Fibroblast of upper back skin (primary cell): ENCODE data around the gene KCNK1.

Source experiments
- DNase-seq: peaks from one replicate; pipeline ENCODE4 v3.0.0-alpha.2; 2013

Gene KCNK1

DNA sequence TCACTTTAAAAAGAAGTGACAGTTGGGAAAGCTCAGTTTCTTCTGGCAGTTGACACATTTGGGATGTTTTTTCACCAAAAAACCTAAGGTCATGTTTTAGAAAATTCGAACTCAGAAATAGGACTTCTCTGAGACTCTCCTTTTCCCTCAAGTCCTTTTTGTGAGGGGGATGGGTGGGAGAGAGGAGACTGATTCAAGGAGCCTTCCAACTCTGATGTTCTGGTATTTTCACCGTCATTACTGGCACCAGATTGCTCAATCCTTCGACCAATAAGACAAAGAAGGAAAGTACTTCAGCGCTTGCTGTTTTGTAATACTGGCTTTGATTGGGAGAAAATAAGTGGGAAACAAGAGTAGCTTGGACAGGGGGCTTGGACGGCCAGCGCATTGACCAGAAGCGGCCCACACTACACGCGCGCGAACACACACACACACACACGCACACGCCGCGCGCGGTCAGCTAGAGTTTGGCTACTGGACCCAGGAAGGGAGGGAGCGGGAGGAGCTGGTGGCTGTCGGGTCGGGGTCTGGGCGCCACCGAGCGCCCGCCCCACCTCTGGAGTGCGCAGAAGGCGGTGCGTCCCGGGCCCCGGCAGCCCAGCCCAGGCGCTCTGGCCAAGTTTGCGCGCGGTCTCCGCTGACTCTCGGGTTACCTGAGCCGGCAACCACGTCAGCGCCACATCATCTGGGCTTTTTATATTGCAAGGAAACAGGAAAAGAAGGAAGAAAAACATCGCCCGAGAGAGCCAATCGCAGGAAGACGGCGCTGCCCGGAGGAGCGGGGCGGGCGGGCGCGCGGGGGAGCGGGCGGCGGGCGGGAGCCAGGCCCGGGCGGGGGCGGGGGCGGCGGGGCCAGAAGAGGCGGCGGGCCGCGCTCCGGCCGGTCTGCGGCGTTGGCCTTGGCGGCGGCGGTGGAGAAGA, at the start of gene KCNK1:
KCNK1 (plus strand) TSS at position 855 of the 921 bp plus-strand sequence; CDS start at position 921, 66 bp downstream.
- peak; percentile 85 for DNase-seq

DNA sequence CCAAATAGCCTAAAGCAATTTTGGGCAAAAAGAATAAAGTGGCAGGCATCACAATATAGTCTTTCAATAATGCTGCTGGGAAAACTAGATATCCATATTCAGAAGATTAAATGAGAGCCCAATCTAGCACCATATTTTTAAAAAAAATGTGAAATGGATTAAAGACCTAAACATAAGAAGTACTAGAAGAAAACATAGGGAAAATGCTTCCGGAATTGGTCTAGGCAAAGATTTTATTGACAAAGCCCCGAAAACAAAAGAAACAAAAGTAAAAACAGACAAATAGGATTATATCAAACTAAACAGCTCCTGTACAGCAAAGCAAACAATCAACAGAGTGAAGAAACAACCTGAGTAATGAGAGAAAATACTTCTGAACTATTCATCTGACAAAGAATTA, 48.6 kb upstream of the KCNK1 start:
- no peak for DNase-seq

DNA sequence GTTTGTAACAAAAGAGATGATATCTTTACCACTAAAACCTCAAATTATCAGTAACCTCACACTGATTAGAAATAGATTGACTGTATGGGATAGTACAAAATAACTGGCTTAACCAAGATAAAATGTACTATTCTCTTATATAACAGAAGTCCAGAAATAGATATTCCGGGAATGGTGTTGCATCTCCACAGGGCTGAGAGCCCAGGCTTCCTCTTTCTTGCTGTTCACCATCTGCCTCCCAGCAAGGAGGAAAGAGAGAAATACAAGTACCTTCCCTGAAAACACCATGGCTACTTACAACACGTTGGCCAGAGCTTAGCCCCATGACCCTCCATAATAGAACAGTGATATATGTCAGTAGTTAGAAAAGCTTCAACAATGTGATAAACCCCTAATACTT, 47.0 kb upstream of the KCNK1 start:
- DNase-seq: no peak

DNA sequence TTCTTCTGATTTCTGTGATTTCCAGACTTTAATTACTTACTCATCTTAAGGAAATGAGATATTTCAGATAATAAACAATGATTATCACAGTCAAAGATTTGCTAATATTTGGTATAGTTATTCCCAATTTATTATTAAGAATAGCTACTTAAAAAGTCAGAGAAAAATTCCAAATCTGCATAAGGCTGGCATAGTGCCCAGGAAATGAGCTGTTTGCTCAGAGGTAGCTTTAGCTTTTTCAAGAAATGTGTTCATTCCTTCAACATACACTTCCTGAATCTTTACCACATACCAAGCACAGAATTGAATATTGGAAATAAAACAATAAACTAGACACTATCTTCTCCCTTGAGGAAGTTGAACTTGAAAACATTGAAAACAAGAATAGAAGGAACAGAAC, 44.3 kb upstream of the KCNK1 start:
- DNase-seq: peak; percentile 47

DNA sequence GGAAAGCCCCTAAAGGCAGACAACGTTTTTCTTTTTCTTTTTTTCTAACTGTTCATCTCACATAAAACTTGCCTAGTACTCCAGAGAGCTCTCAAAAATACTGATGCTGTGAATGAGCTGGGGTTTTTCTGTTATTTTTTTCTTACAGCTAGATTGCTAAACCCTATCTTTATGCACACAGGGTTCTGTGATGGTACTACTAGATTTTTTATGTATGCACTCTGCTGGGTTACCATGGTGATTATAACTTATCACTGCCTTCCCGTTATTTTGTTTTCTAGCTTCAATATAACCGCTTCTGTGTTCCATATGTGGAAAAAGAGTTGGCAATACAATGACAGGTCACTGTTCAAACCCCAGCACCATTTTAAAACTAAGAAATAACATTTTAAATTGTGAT, 43.7 kb upstream of the KCNK1 start:
- DNase-seq: no peak

DNA sequence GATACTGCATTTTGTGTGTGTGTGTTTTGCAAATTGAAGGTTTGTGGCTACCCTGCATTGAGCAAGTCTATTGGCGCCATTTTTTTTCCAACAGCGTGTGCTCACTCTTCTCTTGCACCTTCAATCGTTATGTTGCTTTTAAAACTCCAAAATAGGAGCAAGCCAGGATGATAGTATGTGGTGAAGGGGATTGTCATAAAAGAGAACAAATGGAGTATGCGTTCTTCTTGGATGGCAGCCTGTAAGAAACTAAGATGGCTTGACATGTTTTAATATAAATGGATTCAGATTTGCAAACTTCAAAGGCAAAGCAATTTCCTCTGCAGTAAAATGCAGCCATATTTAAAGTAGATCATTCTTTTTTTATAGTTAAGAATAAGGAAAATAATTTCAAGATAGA, 43.2 kb upstream of the KCNK1 start:
- no peak for DNase-seq

DNA sequence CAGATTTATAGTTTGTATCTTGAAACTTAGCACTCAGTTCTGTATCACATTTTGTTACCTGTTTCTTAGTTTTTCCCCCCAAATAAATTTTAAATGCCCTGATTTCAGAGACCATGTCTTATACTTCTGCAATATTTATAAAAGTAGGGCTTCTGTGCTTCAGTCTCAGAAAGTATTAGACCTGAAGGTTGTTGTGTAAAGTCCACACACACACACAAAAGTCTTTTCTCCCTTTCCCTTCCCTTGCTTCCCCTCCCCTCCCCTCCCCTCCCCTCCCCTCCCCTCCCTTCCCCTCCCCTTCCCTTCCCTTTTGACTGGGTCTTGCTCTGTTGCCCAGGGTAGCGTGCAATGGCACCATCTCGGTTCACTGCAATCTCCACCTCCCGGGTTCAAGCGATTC, 41.0 kb upstream of the KCNK1 start:
- DNase-seq: no peak

DNA sequence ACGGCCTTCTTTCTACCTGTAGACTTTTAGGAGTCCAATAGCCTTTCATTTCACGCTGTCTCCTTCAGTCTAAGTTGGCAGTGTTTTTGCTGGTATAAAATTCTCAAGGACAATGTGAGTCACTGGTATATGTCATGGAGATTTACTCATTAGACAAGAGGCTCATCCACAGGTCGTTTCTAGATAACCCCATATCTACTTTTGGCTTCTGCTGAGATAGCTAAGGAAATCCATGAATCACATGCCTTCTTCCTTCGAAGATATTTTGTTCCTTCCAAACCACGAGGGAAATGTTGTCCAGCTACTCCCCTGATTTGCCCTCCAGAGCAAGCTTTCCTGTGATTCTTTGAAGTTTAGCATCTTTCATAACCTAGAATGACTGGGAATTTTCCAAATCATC, 38.5 kb upstream of the KCNK1 start:
- DNase-seq: no peak

DNA sequence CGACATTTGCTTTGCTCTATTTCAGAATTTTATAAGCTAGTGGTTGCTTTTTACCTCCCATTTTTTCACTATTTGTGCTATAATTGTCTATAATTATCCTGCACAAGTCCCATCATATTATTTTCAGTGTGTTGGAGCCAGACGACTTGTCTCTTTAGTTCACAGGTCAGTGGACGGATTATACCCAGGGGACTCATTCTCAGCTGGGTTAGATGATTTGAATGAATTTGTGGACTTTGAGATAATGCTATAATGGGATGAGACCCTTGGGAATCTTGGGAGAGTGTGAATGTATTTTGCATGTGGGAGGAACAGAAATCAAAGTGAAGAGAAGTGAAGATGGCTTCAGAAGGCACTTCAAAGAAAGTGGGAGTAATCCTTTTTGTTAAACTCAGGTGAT, 31.5 kb upstream of the KCNK1 start:
- DNase-seq: no peak

DNA sequence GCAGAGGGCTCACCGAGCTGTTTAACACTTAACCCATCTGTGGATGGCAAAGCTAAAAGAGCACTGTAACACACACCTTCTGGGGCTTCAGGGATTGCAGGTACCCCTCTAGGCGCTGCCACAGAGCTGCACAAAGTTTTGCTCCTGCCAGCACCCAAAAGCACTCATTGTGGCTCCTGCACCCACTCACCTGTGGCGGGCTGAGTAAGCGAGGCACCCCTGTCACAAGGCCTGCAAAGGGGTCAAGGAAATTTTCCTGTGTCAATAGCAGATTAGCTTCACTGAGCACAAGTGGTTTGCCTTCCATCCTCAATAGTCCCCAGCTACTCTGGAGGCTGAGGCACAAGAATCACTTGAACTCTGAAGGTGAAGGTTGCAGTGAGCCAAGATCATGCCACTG, 29.5 kb upstream of the KCNK1 start:
- DNase-seq: no peak

DNA sequence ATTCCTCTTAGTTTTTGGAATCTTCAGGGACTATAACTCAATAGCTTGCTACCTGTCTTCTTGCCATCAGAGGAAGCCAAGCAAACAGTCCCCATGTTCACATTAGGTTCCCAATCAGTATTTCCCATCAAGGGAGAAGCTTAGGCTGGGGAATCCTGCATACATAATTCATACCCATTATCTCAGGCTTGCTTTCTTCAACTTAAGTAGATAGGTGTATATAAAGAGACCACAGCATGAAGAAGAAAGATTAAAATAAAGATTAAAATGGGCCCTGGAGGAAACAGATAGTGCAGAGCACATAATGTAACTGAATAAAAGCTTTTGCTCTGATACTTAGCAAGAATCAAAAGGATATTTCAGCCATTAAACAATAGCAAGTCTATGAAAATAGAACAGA, 29.0 kb upstream of the KCNK1 start:
- no peak for DNase-seq

DNA sequence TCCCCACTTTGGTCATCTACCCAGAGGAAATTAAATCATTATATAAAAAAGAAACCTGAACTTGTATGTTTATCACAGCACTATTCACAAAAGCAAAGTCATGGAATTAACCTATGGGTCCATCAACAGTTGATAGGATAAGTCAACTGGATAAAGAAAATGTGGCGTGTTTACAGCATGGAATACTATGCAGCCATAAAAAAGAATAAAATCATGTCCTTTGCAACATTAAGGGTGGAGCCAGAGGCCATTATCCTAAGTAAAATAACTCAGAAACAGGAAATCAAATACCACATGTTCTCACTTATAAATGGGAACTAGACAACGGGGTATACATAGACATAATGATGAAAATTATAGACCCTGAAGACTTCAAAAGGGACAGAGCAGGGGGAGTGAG, 27.6 kb upstream of the KCNK1 start:
- DNase-seq: no peak

DNA sequence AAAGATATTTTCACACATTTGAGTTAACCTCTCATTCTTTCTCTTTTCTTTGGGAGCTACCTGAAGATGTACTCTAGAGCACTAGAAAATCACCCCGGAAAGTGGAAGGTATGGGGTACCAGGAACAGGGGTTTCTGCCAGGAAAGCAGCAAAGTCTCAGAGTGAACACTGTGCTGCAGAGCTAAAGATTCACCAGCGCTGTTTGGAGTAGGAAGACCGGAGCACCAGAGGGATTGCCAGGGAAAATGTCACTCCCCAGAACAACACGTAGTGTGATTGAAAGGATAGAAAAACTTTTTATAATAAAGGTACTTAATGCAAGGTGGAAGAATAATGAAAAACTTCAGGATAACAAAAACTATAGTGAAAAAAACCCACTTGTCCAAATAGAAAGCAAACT, 26.7 kb upstream of the KCNK1 start:
- no peak for DNase-seq

DNA sequence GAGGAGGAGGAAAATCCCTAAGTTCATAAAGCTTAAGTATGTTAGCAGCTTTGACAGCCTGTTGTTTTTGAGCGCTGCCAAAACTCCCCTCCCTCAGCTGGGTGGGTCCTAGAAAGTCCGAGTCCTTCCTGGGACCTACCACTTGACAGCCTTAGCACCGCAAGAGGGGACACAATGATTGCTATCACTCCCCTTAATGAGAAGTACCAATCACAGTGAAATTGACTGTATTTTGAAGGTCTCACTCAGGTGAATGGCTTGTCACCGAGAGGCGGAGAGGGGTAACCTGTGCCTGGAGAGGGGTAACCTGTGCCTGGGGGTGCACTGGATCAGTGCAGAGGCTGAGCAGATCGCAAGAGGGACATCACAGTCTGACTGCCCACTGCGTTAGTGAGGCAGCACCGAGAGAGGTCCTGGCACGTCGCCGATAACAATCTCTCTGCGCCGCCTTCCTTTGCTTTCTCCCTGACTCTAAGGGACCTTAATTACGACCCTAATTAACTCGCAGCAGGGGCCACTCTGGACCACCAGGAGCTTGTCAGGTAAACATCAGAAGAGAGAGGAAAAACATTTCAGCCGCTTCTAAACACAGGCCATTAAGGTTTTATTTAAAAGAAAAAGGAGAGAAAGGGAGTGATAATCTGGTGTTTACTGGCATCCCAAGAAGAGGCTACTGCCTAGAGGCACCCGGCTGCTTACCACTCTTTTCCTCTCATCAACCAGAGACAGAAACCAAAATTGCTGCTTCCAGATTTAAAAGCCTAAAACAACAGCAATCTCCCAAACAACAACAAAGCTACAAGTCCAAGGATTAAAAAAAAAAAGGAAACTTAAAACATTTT, 25.7 kb upstream of the KCNK1 start:
- DNase-seq: no peak

DNA sequence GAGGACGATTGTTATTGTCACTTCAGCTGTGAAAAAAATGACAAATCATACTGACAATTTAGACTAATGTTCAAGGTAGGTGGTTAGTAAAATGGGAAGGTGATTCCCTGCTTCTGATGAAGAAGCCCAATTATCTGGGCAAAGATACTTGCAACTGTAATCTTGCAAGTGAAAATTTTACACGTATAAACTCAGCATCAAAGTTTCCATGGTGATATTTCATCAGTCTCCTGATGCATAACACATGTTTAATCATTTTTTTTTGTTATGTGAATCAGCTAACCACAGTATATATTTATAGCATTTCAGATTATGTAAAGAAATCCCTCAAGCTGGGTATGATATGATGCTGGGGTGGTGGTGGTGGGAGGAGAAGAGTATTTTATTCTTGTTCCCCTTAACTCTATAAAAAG, 16.4 kb upstream of the KCNK1 start:
- peak; percentile 68 for DNase-seq

DNA sequence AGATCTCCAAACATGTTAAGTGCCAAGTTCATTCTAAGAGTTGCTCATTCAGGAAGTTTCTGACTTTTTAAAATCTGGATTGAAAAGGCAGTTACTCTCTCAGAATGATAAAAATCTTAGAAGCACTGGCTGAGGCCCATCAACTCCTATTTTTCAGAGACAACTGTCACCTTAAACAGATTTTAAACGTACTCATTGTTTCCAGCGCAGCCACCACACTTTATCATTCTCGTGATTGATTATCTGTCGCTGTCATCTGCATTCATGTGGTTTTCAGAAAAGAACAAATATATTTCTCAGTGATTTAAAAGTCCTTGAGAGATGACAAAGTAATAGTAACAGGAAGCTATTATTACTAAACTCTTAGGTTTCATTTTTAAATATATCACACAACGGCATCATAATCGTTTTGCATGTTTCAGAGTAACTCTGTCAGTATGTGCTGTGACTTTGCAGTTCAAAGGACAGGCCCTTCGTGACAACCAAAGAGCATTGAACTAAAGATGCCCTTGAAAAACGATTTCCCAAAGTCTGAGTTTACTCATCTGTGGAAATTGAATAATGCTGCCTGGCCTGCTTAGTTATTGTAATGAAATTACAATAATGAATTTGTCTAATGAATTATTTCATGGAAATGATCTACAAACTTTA, 14.9 kb upstream of the KCNK1 start:
- DNase-seq: peak; percentile 48

DNA sequence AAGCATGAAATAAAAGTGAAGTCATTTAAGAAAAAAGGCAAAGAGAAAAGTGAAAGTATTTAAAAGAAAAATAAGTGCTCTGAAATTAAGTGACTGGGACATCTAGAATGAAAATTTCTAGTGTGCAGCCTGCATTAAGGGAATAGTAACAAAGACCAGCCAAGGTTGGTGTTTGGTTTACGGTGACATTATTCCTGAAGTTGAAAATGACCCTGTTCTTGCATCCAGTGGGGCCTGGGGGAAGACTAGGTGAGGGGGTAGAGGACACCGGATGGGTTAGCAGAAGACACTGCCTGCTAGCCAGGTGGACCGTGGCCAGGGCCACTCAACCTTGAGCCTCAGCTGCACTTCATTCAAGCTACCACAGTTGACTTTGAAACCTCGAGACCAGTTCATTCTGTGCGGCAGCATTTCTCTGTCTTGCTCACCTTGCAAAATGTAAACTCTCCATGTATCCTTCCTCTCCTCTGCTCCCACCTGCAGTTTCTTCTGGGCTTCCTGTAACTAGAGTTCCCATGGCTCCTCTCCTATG, 14.3 kb upstream of the KCNK1 start:
- DNase-seq: no peak

DNA sequence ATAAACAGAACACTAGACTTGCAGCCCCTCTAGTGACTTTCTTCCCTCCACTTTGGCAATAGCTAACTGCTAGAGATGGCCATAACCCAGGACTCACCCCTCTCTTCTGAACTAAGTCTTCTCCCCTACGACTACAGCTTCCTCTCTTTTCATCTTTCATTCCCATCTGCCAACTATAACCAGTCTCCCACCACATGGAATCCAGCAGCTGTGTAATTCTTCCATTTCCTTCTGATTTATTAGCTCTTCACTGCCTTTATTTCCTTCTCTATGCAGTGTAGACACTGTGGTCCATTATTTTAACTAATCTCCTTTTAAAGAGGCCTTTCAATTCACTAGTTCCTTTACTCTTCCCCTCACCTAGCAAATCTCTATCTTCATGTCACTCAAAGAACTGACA, 13.4 kb upstream of the KCNK1 start:
- DNase-seq: no peak

DNA sequence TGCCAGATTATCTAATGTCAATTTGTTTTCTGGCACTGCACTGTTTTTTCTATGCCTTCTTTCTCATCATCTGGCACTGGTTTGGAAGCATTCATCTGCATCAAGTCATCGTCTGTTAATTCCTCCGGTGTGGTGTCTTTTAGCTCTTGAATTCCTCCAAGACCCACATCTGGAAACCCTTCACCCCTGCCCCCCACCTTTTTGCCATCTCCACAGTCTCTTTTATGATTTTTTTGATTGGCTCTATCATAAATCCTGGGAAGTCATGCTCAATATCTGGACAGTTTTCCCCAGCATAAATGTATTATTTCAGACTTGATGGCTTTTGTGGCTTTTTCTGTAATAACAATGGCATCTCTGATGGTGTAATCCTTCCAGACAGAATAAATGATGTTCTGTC, 10.4 kb upstream of the KCNK1 start:
- peak; percentile 75 for DNase-seq

DNA sequence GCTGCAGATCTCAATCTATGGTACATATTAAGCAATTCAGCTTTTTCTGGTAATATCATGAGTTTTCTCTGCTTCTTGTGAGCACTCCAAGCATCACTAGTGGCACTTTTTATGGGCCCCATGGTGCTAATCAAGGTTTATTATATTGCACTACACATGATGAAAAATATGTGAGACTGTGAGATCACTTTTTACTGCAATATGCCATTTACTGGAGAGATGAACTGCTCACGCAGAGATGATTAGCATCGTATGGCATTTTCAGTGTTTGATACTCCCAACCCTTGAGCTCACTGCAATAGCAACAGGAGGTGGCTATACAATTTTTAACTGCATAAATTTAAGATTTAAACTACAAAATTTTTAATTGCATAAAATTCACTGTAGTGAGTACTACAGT, 8.7 kb upstream of the KCNK1 start:
- DNase-seq: no peak

DNA sequence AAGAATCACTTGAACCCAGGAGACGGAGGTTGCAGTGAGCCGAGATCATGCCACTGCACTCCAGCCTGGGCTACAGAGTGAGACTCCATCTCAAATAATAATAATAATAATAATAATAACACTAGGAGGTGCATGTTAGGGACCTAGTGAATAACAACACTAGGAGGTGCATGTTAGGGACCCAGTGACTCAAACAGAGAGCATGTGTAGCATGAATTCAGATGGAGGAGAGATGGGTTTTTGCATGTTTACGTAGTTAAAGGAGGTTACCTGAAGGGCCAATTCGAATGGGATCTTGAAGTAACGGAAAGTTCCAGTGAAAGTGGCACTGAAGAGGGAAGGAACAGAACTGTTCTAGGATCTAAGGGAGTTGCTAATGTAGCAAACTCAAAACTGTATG, 7.1 kb upstream of the KCNK1 start:
- DNase-seq: no peak

DNA sequence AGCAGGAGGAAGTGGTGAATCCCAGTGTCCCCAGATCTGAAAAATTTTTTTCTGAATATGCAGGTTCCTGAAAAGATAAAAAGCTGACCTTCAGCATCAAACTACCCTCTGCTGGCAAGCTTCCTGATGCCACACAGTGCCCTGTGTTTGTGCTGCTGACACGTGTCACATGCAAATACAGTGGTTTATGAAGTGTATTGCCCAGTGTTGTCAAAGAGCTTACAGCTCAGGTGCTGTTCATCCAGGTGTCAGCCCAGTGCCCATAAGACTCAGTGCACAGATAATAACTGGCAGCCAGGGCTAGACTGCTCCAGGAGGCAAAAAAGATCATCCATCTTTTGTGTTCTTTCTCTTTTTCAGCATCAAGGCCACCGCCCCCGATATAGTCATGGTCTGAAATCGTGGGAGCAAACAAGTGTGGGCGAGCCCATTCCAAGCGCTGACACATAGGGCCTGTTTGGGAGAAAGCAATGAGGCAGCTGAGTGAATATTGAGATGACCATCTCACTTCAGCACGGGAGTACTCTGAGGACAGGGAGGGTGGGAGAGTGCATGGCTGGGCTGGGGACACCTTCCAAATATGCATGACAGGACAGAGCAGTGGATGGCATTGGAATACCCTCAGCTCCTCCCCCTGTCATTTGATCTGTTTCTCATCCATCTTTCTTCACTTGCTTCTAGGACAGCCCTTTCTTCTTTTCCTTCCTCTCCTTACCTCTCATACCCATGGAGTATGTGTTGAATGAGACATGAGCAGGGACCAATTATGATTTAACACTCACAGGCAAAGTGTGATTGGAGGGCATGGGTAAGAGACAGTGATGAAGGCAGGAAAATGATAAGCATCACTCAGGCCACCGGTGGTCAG, 6.4 kb upstream of the KCNK1 start:
- no peak for DNase-seq
